Tibial nerve (tissue), 4 donors: Measurements from ENCODE around the gene GLP1R.

Experiments
- CTCF ChIP-seq, 5 experiments: fragments of 200-600 bp in 3 of 5; fragments of 450-650 bp in 2 of 5; sonication (generic) in 3 of 5; IDR thresholded peaks; one replicate each; pipeline ENCODE4 v1.5.1; 2016 to 2019; ENCODE audit warnings: antibody characterized with exemption in 5 of 5, mild to moderate bottlenecking in 3 of 5, moderate library complexity in 2 of 5
- EP300 ChIP-seq, 2 donors: sonication (generic); formaldehyde crosslinking; IDR thresholded peaks; one replicate each; pipeline ENCODE4 v1.6.1; 2017; ENCODE audit warnings: antibody characterized with exemption in 2 of 2, mild to moderate bottlenecking in 1 of 2
- POLR2A ChIP-seq, 2 donors: fragments of 450-650 bp; IDR thresholded peaks; one replicate each; pipeline ENCODE4 v1.6.1; 2017; ENCODE audit warnings: antibody characterized with exemption in 2 of 2, mild to moderate bottlenecking in 2 of 2, moderate library complexity in 2 of 2

DNA sequence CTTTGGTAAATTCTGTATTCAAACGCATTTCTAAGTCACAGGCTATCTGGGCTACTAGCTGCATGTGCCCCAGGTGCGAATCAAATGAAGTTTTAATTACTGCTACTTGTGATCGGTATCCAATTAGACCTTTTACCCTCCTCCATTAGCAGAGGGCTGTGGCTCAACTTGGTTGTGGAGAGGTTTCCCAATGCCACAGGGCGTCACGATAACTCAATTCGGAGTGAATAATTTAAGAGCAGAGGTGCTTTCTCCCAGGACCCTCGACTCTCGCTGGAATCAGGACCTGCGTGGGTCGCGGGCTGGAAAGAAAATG, 65.8 kb downstream of the GLP1R start:
- TF ChIP-seq CTCF (IDR thresholded peaks at IDR 0.05) = no peak
- no peak for TF ChIP-seq POLR2A (IDR thresholded peaks at IDR 0.05)
- TF ChIP-seq EP300 (IDR thresholded peaks at IDR 0.05) = no peak
